Tibial artery (tissue), 4 donors: ENCODE results near the gene EAF1.
A peak's percentile ranks its signal among the peaks of the same experiment; 100 is the strongest.

Experiments
- DNase-seq, 2 donors: peaks; one replicate each; pipeline ENCODE4 v3.0.0-alpha.2; 2019
- H3K27ac ChIP-seq, 2 donors: fragments of 200-600 bp; sonication (generic) in 1 of 2; 1 replicate in 1 of 2; 2 replicates in 1 of 2; pipeline ENCODE4 v1.5.1; 2018 to 2019; ENCODE audit warnings: mild to moderate bottlenecking in 1 of 2
- H3K27me3 ChIP-seq, 2 donors: fragments of 200-600 bp; sonication (generic) in 1 of 2; one replicate each; pipeline versions ENCODE4 v1.5.1 to v1.6.0; 2016 to 2019
- H3K36me3 ChIP-seq, 3 donors: fragments of 200-600 bp; sonication (generic) in 2 of 3; one replicate each; pipeline ENCODE4 v1.5.1; 2016 to 2019; ENCODE audit warnings: mild to moderate bottlenecking in 2 of 3
- H3K4me1 ChIP-seq, 4 donors: fragments of 200-600 bp; sonication (generic) in 2 of 4; 1 replicate in 3 of 4; 2 replicates in 1 of 4; pipeline ENCODE4 v1.5.1; 2016 to 2019
- H3K4me3 ChIP-seq, 2 donors: fragments of 200-600 bp; sonication (generic) in 1 of 2; 1 replicate in 1 of 2; 2 replicates in 1 of 2; pipeline ENCODE4 v1.5.1; 2018 to 2019; ENCODE audit warnings: mild to moderate bottlenecking in 2 of 2
- H3K9me3 ChIP-seq, 3 donors: fragments of 200-600 bp; sonication (generic) in 1 of 3; one replicate each; pipeline ENCODE4 v1.5.1; 2016 to 2019
- CTCF ChIP-seq, 2 experiments: fragments of 200-600 bp in 1 of 2; fragments of 450-650 bp in 1 of 2; IDR thresholded peaks; one replicate each; pipeline ENCODE4 v1.5.1; 2017 to 2019; ENCODE audit warnings: antibody characterized with exemption in 2 of 2, mild to moderate bottlenecking in 1 of 2, moderate library complexity in 1 of 2
- intact Hi-C: fragments of 100-400 bp; cut with DNase I; formaldehyde crosslinking; loops from one replicate; pipeline ENCODE4 v1.15.0; 2023; ENCODE audit warnings: low total_unique reads

Gene EAF1

DNA sequence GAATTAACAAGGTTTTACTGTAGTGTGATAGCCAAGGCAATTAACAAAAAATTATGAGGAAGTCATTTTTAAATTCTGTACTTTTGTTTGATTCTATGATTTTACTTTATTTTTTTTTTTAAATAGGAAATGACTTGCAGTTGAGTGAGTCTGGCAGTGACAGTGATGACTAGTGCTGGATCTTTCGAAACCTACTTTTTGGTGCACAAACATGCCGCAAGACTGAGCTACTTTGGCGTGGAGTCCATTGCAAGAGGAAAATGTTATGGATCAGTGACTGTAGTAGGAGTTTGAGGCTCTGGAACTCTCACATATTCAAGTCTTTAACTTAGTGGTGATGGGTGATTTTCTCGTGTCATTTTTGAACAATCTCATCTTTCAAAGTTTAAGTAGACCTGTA is 11.6 kb downstream of the EAF1 start:
- no peak for DNase-seq
- intact Hi-C loops, result loop anchor here (5.0 kb wide), 1 partner anchor 123 kb away; no protein-coding TSS in a partner anchor
- H3K9me3 ChIP-seq, result no peaks in the 10 kb centered on the region
- peak overlapping the region in 1 of 2 donors; percentile 6 for H3K27ac ChIP-seq
- H3K4me1 ChIP-seq, result peaks cover 0 to 12% (median 4%) of the 10 kb centered on the region in 4 donors
- H3K4me3 ChIP-seq, result no peak overlapping the region
- TF ChIP-seq CTCF (IDR thresholded peaks at IDR 0.05), result no peak
- no peaks in the 10 kb centered on the region for H3K27me3 ChIP-seq
- H3K36me3 ChIP-seq, result peaks cover 63 to 79% (median 65%) of the 10 kb centered on the region in 3 donors

- Histone ChIP-seq H3K36me3 (peaks cover 58 to 79% (median 60%) of the 10 kb centered on the region in 3 donors), H3K4me3 (no peak overlapping the region), H3K27ac (peak overlapping the region; percentile 6 to 38), H3K4me1 (peaks cover 0 to 12% (median 4%) of the 10 kb centered on the region in 4 donors), H3K9me3 (no peaks in the 10 kb centered on the region), H3K27me3 (no peaks in the 10 kb centered on the region)
- no peak for DNase-seq
- intact Hi-C loops, result loop anchor here (5.0 kb wide), 1 partner anchor 123 kb away; no protein-coding TSS in a partner anchor
- no peak for TF ChIP-seq CTCF (IDR thresholded peaks at IDR 0.05)
These were observed 12.1 kb downstream of the EAF1 start for GRCh38 chr3:15439476-15439875.

GRCh38 chr3:15440891-15441290 is 13.5 kb downstream of the EAF1 start:
- intact Hi-C loops, result no loop called here
- no peak for TF ChIP-seq CTCF (IDR thresholded peaks at IDR 0.05)
- peak in 1 of 2 donors; percentile 19 for DNase-seq
- peaks cover 44 to 69% (median 47%) of the 10 kb centered on the region in 3 donors for H3K36me3 ChIP-seq
- H3K4me3 ChIP-seq, result no peak overlapping the region
- no peaks in the 10 kb centered on the region for H3K9me3 ChIP-seq
- peak overlapping the region; percentile 38 to 57 for H3K27ac ChIP-seq
- H3K27me3 ChIP-seq, result no peaks in the 10 kb centered on the region
- peaks cover 0 to 12% (median 4%) of the 10 kb centered on the region in 4 donors for H3K4me1 ChIP-seq

GRCh38 chr3:15443826-15444524 is 16.6 kb downstream of the EAF1 start:
- no peak overlapping the region for H3K4me3 ChIP-seq
- no peak overlapping the region for H3K27ac ChIP-seq
- H3K27me3 ChIP-seq, result no peaks in the 10 kb centered on the region
- no peak for TF ChIP-seq CTCF (IDR thresholded peaks at IDR 0.05)
- intact Hi-C loops, result no loop called here
- peaks cover 0 to 12% (median 4%) of the 10 kb centered on the region in 4 donors for H3K4me1 ChIP-seq
- H3K9me3 ChIP-seq, result no peaks in the 10 kb centered on the region
- H3K36me3 ChIP-seq, result peaks cover 17 to 39% (median 20%) of the 10 kb centered on the region in 3 donors
- peak in 1 of 2 donors; percentile 27 for DNase-seq

GRCh38 chr3:15449489-15450224 is 22.3 kb downstream of the EAF1 start:
- Histone ChIP-seq H3K36me3 (peaks cover 6 to 46% (median 21%) of the 10 kb centered on the region in 3 donors), H3K9me3 (no peaks in the 10 kb centered on the region), H3K27ac (no peak overlapping the region), H3K4me1 (no peaks in the 10 kb centered on the region), H3K27me3 (no peaks in the 10 kb centered on the region), H3K4me3 (no peak overlapping the region)
- no peak for TF ChIP-seq CTCF (IDR thresholded peaks at IDR 0.05)
- intact Hi-C loops, result no loop called here
- peak in 1 of 2 donors; percentile 37 for DNase-seq
